Measurements from ENCODE around the gene LRG1. TPM values are rescaled to one million over a fixed set of nuclear protein-coding genes. Genes with fewer than 3 reads are reported as not detected.
A peak's percentile ranks its signal among the peaks of the same experiment; 100 is the strongest.

The LRG1 gene
- total and polyA plus RNA-seq, 9 of the 15 experiments (the other 6 are each of a cell fraction or from before 2014, with no cell fraction given) = 1.5 to 11.9 (median 8.7) TPM

DNA sequence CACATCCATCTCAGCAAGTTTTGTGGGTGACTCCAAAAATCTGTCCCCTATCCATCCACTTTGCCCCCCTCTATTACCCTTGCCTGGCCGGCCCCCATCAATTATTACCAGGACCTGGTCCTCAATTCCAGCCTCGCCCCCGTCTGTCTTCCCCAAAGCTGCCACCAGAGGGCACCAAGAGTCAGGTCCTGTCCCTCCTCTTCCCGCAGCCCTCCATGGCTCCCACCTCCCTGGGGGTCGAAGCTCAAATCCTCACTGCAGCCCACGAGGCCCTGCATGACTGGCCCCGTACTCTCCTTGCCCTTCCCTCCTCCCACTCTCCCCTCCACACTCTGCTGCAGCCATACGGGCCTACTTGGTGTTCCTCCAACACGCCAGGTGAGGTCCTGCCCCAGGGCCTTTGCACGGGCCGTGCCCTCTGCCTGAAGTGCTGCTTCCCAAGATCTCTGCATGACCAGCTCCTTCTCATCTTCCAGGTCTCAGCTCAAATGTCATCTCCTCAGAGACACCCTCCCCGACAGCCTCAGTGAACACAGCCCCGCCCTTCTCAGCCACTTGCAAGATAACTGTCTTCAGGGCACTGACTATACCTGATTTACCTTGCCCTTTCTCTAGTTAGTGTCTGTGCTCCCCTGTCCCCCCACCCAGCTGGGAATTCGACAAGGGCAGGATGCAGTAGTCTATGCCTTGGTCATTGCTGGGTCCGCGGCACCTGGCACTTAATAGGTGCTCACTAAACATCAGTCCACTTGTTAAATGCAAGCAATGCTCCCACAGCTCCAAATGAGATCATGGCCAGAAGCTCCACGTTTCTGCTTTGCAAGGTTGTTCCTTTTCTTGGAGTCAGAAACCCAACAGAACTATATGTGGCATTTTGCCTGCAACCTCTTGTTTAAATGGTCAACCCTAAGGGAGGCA lies 36.4 kb upstream of the LRG1 start (continued):
- TF ChIP-seq CBX1 (IDR thresholded peaks at IDR 0.05; ENCODE audit: low read depth) (peak; percentile 68; the same call in 1 of the 2 replicates), TEAD4 (IDR thresholded peaks at IDR 0.05; ENCODE audit: low read length) (0 out of 2 replicates have a peak, but pooled peaks have one; percentile 7), TEAD4 (CRISPR knock-in tag; IDR thresholded peaks at IDR 0.05; ENCODE audit: borderline replicate concordance) (no peak), NFE2L1 (tag; IDR thresholded peaks at IDR 0.05; ENCODE audit: borderline replicate concordance, low read depth) (no peak), ARID1B (IDR thresholded peaks at IDR 0.05) (peak; percentile 33; the same call in 1 of the 2 replicates), PCBP1 (IDR thresholded peaks at IDR 0.05; ENCODE audit: low read depth, low read length, poor library complexity, severe bottlenecking) (peak; percentile 46), IRF2 (CRISPR knock-in tag; IDR thresholded peaks at IDR 0.05) (no peak), EGR1 (conservative IDR thresholded peaks at IDR 0.05) (peak; percentile 75), HDAC3 (IDR thresholded peaks at IDR 0.05; ENCODE audit: borderline replicate concordance, partially characterized antibody) (no peak), XRCC5 (IDR thresholded peaks at IDR 0.05; ENCODE audit: low read depth, low read length) (peak; percentile 58; the same call in 1 of the 2 replicates), ZFX (CRISPR knock-in tag; IDR thresholded peaks at IDR 0.05) (no peak), BCOR (IDR thresholded peaks at IDR 0.05) (peak; percentile 100), TARDBP (IDR thresholded peaks at IDR 0.05) (no peak), BRD9 (IDR thresholded peaks at IDR 0.05; ENCODE audit: low read depth, partially characterized antibody) (peak; percentile 66), KDM1A (IDR thresholded peaks at IDR 0.05) (peak; percentile 94 to 97), EHMT2 (IDR thresholded peaks at IDR 0.05) (0 out of 2 replicates have a peak, but pooled peaks have one; percentile 9)
- TF ChIP-seq, protein P1, sequence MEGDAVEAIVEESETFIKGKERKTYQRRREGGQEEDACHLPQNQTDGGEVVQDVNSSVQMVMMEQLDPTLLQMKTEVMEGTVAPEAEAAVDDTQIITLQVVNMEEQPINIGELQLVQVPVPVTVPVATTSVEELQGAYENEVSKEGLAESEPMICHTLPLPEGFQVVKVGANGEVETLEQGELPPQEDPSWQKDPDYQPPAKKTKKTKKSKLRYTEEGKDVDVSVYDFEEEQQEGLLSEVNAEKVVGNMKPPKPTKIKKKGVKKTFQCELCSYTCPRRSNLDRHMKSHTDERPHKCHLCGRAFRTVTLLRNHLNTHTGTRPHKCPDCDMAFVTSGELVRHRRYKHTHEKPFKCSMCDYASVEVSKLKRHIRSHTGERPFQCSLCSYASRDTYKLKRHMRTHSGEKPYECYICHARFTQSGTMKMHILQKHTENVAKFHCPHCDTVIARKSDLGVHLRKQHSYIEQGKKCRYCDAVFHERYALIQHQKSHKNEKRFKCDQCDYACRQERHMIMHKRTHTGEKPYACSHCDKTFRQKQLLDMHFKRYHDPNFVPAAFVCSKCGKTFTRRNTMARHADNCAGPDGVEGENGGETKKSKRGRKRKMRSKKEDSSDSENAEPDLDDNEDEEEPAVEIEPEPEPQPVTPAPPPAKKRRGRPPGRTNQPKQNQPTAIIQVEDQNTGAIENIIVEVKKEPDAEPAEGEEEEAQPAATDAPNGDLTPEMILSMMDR (IDR thresholded peaks at IDR 0.05 in 2 of 3, conservative IDR thresholded peaks at IDR 0.05 in 1 of 3; ENCODE audit: insufficient read depth in 2 of 3, low read depth in 1 of 3, low read length in 3 of 3) = peak; percentile 75 to 89 (median 76)
- TF ChIP-seq, protein P2, sequence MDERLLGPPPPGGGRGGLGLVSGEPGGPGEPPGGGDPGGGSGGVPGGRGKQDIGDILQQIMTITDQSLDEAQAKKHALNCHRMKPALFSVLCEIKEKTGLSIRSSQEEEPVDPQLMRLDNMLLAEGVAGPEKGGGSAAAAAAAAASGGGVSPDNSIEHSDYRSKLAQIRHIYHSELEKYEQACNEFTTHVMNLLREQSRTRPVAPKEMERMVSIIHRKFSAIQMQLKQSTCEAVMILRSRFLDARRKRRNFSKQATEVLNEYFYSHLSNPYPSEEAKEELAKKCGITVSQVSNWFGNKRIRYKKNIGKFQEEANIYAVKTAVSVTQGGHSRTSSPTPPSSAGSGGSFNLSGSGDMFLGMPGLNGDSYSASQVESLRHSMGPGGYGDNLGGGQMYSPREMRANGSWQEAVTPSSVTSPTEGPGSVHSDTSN (CRISPR knock-in tag; IDR thresholded peaks at IDR 0.05; ENCODE audit: low read depth) = no peak
- TF ChIP-seq, protein P2 (tag; conservative IDR thresholded peaks at IDR 0.05; ENCODE audit: low read depth) = no peak
- TF ChIP-seq, protein P3, sequence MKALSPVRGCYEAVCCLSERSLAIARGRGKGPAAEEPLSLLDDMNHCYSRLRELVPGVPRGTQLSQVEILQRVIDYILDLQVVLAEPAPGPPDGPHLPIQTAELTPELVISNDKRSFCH (CRISPR knock-in tag; IDR thresholded peaks at IDR 0.05) = no peak
- TF ChIP-seq, protein P3 (tag; IDR thresholded peaks at IDR 0.05) = peak; percentile 38; the same call in 1 of the 2 replicates
- TF ChIP-seq, protein P4, sequence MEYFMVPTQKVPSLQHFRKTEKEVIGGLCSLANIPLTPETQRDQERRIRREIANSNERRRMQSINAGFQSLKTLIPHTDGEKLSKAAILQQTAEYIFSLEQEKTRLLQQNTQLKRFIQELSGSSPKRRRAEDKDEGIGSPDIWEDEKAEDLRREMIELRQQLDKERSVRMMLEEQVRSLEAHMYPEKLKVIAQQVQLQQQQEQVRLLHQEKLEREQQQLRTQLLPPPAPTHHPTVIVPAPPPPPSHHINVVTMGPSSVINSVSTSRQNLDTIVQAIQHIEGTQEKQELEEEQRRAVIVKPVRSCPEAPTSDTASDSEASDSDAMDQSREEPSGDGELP (CRISPR knock-in tag; IDR thresholded peaks at IDR 0.05; ENCODE audit: borderline replicate concordance) = peak; percentile 61; the same call in 1 of the 2 replicates
